Measurements from ENCODE around the gene HPS6.

GRCh38 chr10:102113261-102113955 is 48.3 kb downstream of the HPS6 start:
- TF ChIP-seq CTCF (IDR thresholded peaks at IDR 0.05 in 8 of 11, conservative IDR thresholded peaks at IDR 0.05 in 3 of 11) (no peak), POLR2A (IDR thresholded peaks at IDR 0.05) (no peak)
